AG08395 (cell line): ENCODE results near the gene PDE11A.
"Not testable (repeated sequence)": the region's sequence is repeated elsewhere in the genome, so short reads cannot be mapped to it uniquely, and the experiment has no call there.

Experiments
- DNase-seq: peaks from one replicate; pipeline ENCODE4 v3.0.0; 2012; ENCODE audit warnings: mixed read lengths, low spot score

The PDE11A gene

DNA sequence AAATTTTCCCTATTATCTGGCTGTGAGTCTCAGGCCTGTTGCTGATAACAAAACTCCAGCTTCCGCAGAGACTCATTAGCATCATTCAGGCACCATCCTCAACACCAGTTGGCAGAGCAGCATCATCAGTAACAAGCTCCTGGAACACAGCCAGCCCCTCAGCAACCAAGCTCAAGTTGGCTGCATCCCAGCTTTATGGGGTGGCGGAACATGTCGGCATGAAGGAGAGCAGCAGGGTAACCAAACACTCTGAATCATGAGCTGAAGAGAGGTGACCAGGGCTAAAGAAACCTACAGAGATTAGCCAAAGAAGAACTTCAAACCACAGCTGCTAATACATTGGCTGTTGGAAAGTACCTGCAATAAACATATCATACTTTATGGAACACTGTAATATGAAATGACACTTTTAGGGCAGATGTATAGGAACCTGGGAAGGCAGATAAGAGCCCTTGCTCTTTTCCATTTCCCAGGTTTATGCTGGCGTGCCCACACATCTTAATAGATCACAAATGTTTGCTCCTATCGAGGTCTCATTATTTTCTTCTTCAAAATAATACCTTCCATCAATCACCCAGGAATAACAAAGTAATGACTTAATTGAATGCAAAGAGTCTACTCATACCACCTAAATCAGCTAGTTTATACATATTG lies 63.8 kb downstream of the PDE11A start:
- DNase-seq, result peak; percentile 37

DNA sequence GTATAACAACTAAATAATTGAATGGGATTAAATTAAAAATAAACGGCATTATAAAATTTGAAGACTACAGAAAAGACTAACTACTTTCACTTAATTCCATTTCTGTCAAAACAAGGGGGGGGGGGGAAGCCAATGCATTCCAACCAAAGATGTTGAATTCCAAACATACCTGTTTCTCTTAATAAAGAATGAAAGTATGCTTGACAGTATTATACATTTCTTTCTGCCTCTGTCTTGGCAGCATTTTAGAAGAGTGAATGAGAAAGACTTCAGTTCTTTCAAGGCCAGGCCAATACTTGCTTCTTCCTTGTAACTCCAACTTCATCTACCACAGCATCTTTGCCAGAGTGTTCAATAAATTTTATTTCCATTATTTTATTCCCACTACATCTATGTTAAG lies 65.9 kb downstream of the PDE11A start:
- no peak for DNase-seq

DNA sequence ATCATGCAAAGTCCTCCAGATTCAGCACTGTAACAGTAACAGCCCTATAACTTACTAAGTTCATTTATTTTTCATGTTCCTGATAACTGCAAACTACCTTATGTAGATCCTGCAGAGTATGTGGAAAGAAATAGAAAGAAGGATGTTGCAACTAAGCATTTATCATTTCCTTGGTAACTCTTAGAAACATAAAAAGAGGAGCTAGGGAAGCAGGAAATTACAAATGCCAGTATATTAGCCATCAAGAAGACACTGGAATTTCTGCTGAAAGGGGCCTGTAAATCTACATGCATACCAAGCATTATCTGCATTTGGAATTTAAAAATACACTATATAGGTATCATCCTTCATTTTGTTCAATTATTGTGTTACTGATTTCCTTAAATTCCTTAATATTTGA lies 66.8 kb downstream of the PDE11A start:
- DNase-seq, result peak; percentile 17

DNA sequence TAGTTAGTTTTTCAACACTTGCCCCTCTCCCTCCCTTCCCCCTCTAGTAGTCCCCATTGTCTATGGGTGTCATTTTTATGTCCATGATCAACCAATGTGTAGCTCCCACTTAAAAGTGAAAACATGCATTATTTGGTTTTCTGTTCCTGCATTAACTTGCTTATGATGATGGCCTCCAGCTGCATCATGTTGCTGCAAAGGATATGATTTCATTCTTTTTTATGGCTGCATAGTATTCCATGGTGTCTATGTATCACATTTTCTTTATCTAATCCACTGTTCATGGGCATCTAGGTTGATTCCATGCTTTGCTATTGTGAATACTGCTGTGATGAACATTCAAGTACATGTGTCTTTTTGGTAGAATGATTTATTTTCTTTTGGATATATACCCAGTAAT lies 70.5 kb downstream of the PDE11A start:
- no peak for DNase-seq

DNA sequence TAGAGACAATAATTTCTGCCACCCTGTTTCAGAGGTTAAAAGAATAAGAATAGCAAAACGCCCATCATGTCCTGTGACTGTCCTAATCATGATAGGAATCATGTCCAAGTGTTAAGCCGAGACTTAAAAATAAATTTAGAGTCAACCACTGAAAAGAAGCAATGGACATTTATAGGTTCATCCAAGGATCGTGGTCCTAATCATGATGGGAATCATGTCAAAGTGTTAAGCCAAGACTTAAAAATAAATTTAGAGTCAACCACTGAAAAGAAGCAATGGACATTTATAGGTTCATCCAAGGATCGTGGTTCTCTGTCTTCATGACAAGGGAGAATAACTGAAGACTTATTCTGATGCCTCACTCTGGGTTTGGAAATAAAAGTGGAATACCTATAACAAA lies 73.6 kb downstream of the PDE11A start:
- DNase-seq, result no peak

DNA sequence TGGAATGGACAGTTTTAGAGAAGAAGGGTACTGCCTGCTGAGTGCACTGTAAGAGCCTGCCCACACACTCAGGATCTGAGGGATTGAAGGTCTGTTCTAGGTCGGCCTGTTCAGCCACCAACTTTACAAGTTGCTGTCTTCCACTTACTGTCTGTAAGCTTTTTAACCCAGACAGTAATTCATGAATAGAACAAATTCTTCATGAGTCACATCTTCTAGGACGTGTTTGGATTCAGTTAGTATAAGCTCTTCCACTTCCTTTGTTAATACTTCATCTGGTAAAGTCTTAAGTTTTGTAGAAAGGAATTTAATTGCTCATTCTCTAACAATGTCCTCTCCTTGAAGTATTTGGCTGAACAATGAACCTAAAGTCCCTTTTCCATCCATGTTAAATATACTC lies 74.6 kb downstream of the PDE11A start:
- peak; percentile 40 for DNase-seq

DNA sequence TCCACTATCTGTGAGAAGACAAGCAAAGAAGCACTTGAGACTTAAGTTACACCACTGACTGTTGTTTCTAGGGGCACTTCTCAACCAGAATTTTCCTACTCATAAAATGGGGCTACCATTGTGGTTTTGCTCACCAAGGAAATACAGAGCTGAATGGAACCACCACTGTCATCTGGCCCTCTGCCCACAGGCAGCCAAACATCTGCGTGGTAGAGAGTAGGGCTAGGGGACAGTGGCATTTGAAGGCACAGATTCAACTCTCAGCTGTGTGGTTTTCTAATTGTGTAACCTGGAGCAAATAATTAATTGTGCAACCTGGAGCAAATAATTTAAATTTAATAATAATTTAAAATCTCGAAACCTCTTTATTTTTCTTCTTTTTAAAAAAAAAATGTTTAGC lies 79.6 kb downstream of the PDE11A start:
- no peak for DNase-seq

DNA sequence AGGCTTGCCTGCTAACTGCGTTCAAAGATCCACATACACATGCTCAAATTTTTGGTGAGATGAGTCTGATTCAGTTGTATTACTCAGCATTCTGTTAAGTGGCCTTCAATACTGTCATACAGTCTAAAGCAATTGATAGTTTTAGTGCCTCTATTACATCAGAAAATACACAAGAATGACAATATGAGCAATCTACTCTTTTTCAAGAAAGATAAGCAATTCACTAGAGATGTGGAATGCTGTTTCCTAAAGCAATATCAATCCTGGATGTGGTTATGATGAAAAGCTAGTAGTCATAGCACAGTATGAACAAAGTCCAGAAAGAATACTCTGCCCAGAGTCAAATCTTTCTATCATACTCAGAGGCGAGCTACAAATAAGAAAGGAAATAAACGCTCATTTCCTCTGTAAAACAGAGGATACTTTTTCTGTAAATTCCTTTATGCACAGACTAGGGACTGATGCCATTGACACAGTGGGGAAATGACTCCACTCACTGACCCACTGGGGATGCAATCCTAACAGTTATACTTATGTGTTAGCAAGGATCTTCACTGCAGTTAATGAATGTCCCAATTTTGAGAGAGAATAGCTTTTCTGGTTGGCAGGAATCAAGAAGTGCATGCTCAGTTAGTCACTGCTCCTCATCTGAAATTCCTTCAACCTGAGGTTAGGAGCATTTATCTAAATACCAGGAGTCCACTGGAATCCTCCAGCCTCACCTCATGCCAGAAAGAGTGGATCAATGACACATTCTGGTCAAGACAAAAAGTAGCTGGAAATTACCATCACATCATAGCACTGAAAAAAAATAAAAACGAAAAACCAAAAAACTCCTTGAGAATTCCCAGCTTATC lies 83.3 kb downstream of the PDE11A start:
- peak; percentile 70 for DNase-seq

DNA sequence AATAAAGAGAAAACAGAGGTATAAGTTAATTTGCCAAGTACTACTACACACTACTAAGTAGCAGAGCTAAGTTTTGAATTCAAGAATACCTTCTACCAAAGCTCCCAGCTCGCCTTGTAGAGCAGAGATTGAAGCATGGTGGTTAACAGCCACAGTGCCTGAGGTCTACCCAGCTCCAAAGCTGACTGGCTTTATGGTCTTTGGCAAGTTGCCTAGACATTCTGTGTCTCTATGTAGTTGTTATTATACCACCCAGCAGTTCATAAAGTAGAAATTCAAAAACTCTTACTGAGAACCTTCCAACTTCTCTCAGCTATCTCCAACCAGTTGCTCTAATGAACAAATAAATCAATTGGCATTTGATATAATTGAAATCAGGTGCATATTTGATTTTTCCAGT lies 87.8 kb downstream of the PDE11A start:
- no peak for DNase-seq

DNA sequence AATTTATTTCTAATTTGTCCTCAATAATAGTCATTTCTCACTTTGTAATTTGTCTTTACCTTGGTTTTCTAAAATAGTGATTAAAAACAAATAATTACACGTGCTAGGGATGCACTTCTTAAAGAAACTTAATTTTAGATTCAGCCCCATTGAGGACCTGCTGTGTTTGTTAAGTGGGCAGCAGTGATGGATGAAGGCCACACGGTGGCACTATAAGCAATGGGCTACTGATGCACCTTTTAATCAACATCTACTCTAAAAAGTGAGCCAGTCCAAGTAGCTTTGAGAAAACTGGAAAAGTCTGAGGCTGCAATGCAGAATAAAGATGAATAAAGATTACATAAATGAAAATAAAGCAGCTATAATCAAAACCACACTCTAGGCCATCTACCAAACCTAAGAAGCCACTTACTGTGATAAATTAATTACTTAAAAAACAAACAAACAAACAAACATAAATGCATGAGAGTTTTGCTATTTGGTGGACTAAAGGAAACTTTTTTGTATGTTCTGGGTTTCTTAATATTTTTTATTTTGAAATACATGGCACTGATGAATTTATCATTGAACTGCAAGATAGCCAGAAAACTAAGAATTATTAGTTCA lies 89.3 kb downstream of the PDE11A start:
- DNase-seq, result peak; percentile 69

DNA sequence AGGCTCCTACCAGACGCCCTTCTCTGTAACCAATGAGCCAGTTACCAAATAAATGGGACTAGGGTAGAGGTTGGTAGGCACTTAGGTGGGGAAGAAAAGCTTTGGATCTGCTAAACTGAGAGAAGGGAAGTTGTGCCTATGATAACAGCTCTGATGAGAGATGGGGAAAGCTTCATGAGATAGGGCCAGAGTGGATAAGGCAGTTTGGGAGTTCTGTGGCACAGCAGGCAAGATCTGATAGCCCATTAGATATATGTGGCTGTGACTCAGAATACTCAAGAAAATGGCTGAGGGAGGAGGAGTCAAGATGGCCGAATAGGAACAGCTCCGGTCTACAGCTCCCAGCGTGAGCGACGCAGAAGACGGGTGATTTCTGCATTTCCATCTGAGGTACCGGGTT lies 99.8 kb downstream of the PDE11A start:
- DNase-seq, result no peak

DNA sequence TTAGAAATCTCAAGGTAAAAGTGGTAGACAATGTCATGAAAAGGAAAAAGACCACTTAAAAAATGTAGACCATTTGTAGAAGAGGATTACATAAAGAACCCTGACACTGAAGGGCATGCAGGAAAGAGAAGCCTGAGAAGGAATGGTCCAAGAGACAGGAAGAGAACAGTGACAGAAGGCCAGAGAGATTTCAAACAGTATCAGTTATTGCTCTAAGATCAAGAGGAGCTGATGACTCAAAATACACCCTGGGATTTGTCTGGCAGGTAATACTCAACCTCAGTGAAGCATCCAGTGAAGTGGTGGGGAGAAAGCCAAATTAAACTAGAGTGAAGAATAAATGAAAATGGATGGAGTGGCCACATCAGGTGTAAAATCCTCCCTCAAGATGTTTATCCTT lies 100.5 kb downstream of the PDE11A start:
- DNase-seq, result no peak

DNA sequence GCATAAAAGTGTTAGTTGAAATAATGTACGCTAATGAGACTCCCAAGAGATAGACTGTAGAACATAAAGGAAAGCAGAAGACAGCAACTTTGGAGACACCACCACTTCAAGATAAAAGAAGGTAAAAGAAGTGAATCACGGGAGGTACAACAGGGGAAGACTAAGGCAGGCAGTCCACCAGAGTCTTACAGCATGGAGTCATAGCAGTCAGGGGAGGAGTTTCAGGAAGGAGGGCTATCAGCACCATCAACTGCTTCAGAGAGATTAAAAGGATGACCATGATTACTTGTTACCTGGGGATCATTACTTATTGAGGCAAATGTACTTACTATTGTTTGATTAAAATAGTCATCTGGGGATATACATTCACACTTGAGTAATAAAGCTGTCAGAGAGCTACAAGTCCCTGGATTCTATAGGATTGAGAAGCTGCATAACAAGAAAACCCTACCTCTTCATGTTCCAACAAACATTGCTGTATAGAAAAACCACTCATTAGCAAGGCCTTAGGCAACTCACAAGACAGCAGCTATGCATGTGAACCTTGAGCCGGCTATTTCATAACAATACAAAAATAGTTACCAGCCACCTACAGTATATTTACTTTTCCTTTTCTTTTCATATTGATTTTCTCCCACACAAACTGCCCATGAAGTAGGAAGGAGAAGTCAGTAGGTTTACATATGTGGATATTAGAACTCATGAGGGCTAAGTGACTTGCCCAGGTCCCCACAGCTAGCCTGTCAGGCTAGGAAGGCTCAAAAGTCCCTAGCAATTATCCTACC lies 101.7 kb downstream of the PDE11A start:
- DNase-seq, result no peak

DNA sequence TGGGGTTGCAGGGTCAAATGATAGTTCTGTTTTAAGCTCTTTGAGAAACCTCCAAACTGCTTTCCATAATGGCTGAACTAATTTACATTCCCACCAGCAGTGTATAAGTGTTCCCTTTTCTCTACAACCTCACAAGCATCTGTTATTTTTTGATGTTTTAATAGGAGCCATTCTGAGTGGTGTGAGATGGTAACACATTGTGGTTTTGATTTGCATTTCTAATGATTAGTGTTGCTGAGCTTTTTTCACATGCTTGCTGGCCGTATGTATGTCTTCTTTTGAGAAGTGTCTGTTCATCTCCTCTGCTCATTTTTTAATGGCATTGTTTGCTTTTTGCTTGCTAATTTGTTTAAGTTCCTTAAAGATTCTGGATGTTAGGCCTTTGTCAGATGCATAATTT lies 107.7 kb downstream of the PDE11A start:
- DNase-seq, result no peak

DNA sequence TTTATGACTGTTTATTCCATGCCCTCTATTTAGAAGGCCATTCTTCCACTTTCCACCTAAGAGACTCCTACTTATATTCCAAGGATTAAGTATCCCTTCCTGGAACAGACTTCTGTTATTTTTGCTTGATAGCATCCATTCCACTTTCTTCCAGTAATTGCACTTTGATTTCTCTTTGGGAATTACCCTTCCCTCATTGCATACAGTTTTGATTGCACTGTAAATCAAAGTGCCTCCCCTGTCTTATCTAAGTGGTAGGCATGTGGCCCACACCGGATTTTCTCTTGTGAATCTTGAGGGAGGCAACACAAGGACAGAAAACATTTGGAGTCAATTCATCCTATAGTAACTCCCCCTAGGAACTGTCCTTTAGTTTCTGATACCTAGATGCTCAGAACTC lies 120.4 kb downstream of the PDE11A start:
- no peak for DNase-seq

DNA sequence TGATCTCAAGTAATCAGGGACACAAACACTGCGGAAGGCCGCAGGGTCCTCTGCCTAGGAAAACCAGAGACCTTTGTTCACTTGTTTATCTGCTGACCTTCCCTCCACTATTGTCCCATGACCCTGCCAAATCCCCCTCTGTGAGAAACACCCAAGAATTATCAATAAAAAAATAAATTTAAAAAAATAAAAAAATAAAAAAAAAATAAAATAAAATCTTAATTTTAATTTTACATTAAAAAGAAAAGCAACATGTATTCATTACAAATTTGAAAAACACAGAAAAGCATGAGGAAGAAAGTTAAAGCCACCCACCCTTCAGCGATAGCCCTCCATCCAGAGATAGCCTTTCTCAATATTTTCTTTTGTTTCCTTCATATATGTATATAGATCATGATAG lies 125.0 kb downstream of the PDE11A start:
- DNase-seq, result not testable (repeated sequence)

DNA sequence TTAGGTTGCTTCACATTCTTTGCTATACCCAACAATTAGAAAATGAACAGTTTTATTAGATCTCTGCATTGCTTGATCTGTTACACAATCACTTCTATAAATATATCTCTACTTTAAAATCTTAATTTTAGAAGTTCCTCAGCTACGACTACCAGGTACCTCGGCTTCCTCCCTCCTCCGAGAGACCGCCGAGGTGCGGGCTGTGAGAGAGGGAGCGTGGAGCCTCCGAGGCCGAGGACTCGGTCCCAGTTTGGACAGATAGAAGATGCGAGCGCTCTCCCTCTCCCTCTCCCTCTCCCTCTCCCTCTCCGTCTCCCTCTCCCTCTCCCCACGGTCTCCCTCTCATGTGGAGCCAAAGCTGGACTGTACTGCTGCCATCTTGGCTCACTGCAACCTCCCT lies 128.0 kb downstream of the PDE11A start:
- not testable (repeated sequence) for DNase-seq

DNA sequence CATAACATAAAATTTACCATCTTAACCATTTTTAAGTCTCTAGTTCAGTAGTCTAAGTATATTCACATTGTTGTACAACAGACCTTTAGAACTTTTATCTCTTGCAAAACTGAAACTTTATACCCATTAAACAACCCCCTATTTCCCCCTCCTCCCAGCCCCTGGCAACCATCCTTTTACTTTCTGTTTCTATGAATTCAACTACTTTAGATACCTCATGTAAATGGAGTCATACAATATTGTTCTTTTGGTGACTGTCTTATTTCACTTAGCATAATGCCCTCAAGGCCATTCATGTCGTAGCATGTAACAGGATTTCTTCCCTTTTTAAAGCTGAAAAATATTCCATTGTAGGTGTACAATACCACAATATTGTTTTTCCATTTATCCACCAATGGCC lies 129.8 kb downstream of the PDE11A start:
- DNase-seq, result no peak

DNA sequence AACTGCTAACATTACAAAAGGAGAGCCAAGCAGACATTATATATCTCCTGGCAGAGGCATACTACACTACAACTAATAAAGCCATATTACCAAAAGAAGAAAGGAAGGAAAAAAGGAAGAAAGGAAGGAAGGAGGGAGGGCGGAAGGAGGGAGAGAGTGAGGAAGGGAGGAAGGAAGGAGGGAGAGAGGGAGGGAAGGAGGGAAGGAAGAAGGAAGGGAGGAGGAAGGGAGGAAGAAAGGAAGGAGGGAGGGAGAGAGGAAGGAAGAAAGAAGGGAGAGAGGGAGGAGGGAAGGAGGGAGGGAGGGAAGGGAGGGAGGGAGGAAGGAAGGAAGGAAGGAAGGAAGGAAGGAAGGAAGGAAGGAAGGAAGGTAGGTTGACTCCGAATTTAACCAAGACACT lies 133.4 kb downstream of the PDE11A start:
- no peak for DNase-seq

DNA sequence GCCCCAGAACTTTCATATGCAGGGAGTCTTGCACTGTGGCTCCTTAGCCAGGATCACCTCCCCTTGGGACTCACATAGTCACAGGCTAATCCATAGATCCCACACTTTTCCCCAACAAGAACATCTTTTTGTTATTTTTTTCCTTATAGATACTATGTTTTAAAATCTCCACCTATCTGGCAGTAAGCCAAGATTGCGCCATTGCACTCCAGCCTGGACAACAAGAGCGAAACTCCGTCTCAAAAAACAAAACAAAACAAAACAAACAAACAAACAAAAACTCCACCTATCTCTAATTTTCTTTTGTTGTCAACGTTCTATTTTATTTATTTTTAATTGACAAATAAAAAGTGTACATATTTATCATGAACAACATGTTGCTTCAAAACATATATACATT lies 141.7 kb downstream of the PDE11A start:
- DNase-seq, result no peak

DNA sequence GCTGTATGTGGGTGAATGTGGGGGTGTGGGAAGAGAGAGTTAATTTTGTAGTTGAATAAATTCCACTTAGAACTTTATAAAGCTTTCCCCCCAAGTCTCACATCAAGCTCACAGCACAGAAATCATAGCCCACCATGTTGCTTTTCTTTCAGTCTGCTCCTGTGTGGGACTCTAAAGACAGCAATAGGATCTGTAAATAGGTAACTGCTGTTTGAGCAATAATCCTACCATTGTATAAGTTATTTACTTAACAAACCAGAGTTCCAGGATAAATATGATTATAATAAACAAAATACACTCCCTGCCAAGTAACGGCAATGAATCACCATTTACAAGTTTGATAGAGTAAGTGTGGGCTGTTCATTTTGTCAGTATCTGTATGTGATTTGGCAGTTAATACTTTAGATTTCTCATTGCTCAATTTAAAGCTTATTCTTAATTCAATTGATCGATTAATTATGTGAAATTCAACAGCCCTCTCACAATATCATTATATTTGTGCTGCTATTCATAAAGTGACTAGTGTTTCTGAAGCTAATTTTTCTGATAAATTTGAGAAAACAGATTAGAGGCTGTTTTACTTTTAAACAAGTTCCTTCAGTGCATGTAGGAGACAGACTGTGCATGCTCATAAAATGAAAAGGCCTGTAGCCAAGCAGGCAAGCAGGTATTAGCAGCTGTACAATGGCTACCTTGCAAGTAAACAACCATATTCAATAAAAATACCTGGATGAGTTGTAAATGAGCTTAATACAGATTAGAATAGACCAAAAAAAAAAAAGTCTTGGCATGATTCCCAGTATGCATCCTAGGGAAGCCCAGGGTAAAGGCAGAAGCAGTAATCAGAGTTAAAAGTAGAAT lies 142.7 kb downstream of the PDE11A start:
- DNase-seq, result no peak

DNA sequence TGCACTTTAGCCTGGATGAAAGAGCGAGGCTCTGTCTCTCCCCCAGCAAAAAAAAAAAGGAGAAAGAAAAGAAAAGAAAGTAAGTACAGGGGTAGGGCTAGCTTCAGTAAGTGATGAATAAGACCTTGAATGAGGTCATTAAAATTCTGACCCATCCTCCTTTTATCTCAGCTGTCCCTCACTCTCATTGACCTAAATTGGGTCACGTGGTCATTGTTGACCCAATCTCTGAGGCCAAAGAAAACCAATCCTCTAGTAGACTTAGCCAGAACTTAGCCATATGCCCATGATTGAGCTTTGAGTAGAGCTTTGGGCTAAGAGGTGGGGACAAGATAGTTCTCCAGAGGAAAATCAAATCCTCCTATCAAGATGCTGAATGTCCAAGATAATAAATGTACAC lies 149.3 kb downstream of the PDE11A start:
- DNase-seq, result no peak
